ENCODE results near the gene PLCXD3.

DNA sequence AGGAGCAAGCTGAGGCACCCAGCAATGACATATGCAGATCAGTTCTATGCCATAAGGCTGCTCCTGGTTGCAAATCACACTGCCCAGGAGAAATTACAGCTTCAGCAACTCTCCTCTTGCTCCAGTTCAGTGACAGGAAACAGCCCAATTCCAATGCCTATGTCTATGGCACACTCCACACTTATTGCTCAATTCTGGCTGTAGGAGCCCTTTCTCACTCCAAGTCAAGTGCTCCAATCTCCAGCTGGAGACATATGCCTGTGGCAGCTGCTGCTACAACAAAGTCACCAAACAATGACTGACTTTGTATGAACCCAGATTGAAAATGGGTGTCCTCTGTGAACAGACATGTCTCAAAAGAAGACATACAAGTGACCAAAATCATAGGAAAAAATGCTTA lies 31.8 kb upstream of the PLCXD3 start:
- TF ChIP-seq, protein P1, sequence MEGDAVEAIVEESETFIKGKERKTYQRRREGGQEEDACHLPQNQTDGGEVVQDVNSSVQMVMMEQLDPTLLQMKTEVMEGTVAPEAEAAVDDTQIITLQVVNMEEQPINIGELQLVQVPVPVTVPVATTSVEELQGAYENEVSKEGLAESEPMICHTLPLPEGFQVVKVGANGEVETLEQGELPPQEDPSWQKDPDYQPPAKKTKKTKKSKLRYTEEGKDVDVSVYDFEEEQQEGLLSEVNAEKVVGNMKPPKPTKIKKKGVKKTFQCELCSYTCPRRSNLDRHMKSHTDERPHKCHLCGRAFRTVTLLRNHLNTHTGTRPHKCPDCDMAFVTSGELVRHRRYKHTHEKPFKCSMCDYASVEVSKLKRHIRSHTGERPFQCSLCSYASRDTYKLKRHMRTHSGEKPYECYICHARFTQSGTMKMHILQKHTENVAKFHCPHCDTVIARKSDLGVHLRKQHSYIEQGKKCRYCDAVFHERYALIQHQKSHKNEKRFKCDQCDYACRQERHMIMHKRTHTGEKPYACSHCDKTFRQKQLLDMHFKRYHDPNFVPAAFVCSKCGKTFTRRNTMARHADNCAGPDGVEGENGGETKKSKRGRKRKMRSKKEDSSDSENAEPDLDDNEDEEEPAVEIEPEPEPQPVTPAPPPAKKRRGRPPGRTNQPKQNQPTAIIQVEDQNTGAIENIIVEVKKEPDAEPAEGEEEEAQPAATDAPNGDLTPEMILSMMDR (conservative IDR thresholded peaks at IDR 0.05; ENCODE audit: low read depth, low read length): no peak
- no peak for TF ChIP-seq EZH2 (IDR thresholded peaks at IDR 0.05; ENCODE audit: low read length, unreplicated experiment)
- no peak for TF ChIP-seq EZH2phosphoT487 (IDR thresholded peaks at IDR 0.05; ENCODE audit: borderline replicate concordance, low read length)
